ENCODE measurements around the gene KLF7.

The KLF7 gene

DNA sequence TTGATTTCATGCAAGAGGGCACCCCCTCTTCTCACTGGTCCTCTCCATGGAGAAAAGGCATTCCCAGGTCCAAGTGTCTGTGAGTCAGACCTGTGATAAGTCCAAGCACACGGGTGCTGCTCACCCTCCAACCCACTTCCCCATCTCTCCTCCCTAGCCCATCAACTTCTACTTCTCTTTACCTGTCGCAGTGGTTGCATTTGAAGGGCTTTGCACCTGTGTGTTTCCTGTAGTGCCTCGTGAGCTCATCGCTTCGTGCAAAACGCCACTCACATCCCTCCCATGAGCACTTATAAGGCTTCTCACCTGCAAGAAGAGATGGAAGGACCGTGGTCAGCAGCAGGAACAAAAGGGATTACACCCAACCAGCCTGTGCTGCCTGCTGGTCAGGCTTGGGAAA lies 77.5 kb downstream of the KLF7 start:
- Mint-ChIP-seq H3K4me1 (peaks cover 29% of the 10 kb centered on the region), H3K9me3 (no peaks in the 10 kb centered on the region), H3K4me3 (no peak overlapping the region), H3K27ac (no peak overlapping the region), H3K27me3 (ENCODE audit: low read depth) (no peaks in the 10 kb centered on the region), H3K36me3 (ENCODE audit: low read depth) (peaks cover 40% of the 10 kb centered on the region)
- TF ChIP-seq, protein P1, sequence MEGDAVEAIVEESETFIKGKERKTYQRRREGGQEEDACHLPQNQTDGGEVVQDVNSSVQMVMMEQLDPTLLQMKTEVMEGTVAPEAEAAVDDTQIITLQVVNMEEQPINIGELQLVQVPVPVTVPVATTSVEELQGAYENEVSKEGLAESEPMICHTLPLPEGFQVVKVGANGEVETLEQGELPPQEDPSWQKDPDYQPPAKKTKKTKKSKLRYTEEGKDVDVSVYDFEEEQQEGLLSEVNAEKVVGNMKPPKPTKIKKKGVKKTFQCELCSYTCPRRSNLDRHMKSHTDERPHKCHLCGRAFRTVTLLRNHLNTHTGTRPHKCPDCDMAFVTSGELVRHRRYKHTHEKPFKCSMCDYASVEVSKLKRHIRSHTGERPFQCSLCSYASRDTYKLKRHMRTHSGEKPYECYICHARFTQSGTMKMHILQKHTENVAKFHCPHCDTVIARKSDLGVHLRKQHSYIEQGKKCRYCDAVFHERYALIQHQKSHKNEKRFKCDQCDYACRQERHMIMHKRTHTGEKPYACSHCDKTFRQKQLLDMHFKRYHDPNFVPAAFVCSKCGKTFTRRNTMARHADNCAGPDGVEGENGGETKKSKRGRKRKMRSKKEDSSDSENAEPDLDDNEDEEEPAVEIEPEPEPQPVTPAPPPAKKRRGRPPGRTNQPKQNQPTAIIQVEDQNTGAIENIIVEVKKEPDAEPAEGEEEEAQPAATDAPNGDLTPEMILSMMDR (IDR thresholded peaks at IDR 0.05; ENCODE audit: unreplicated experiment in 3 of 3): no peak

GRCh38 chr2:207087046-207087902 lies 78.5 kb downstream of the KLF7 start:
- H3K27me3 Mint-ChIP-seq (ENCODE audit: low read depth): no peaks in the 10 kb centered on the region
- peaks cover 46% of the 10 kb centered on the region for H3K36me3 Mint-ChIP-seq (ENCODE audit: low read depth)
- H3K4me3 Mint-ChIP-seq: no peak overlapping the region
- no peaks in the 10 kb centered on the region for H3K9me3 Mint-ChIP-seq
- H3K27ac Mint-ChIP-seq: peak overlapping the region in 1 of 3 experiments; percentile 15
- TF ChIP-seq, protein P1 (IDR thresholded peaks at IDR 0.05; ENCODE audit: unreplicated experiment in 3 of 3): no peak
- H3K4me1 Mint-ChIP-seq: peaks cover 29% of the 10 kb centered on the region

DNA sequence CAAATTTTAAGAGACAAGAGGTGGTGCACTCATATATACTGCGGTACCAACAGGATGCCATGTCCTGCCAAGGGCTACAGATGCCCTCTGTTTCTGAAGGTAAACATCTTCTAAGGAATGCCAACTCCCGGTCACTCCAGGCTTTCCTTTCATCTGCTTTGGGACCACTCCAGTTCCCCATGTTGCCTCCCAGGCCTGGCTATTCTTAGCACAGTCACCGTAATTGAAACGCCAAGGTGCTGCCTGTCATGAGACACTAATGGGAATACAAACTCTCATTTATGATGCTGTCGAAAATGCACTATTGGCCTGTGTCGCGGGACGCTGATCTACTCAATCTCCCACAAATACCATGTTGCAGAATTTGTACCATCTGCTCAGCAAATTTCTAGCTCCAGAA lies 79.6 kb downstream of the KLF7 start:
- H3K9me3 Mint-ChIP-seq: no peaks in the 10 kb centered on the region
- peaks cover 57% of the 10 kb centered on the region for H3K36me3 Mint-ChIP-seq (ENCODE audit: low read depth)
- no peak overlapping the region for H3K27ac Mint-ChIP-seq
- no peak overlapping the region for H3K4me3 Mint-ChIP-seq
- no peaks in the 10 kb centered on the region for H3K27me3 Mint-ChIP-seq (ENCODE audit: low read depth)
- TF ChIP-seq, protein P1 (IDR thresholded peaks at IDR 0.05; ENCODE audit: unreplicated experiment in 3 of 3): no peak
- peaks cover 29% of the 10 kb centered on the region for H3K4me1 Mint-ChIP-seq

GRCh38 chr2:207085110-207085509 lies 80.6 kb downstream of the KLF7 start:
- Mint-ChIP-seq H3K36me3 (ENCODE audit: low read depth) (peaks cover 68% of the 10 kb centered on the region), H3K4me1 (peaks cover 22% of the 10 kb centered on the region), H3K4me3 (no peak overlapping the region), H3K9me3 (no peaks in the 10 kb centered on the region), H3K27me3 (ENCODE audit: low read depth) (no peaks in the 10 kb centered on the region), H3K27ac (no peak overlapping the region)
- TF ChIP-seq, protein P1 (IDR thresholded peaks at IDR 0.05; ENCODE audit: unreplicated experiment in 3 of 3): no peak

- Mint-ChIP-seq H3K36me3 (ENCODE audit: low read depth) (peaks cover 79% of the 10 kb centered on the region), H3K9me3 (no peaks in the 10 kb centered on the region), H3K27me3 (ENCODE audit: low read depth) (no peaks in the 10 kb centered on the region), H3K27ac (peak overlapping the region in 1 of 3 experiments; percentile 26), H3K4me3 (no peak overlapping the region), H3K4me1 (peaks cover 12% of the 10 kb centered on the region)
- TF ChIP-seq, protein P1 (IDR thresholded peaks at IDR 0.05; ENCODE audit: unreplicated experiment in 3 of 3): no peak
Observed at GRCh38 chr2:207083361-207084110, 82.2 kb downstream of the KLF7 start.
